Breast epithelium (tissue), 3 donors: Measurements from ENCODE around the gene GCN1.

Experiments
- POLR2A ChIP-seq: fragments of 450-650 bp; IDR thresholded peaks from one replicate; pipeline ENCODE4 v1.6.1; 2016; ENCODE audit warnings: antibody characterized with exemption, mild to moderate bottlenecking, moderate library complexity
- TF ChIP-seq, protein P1 (sequence below), 3 donors: fragments of 450-650 bp; IDR thresholded peaks; one replicate each; pipeline ENCODE4 v1.5.1; 2016 to 2017; ENCODE audit warnings: antibody characterized with exemption in 3 of 3, mild to moderate bottlenecking in 3 of 3, moderate library complexity in 3 of 3

DNA sequence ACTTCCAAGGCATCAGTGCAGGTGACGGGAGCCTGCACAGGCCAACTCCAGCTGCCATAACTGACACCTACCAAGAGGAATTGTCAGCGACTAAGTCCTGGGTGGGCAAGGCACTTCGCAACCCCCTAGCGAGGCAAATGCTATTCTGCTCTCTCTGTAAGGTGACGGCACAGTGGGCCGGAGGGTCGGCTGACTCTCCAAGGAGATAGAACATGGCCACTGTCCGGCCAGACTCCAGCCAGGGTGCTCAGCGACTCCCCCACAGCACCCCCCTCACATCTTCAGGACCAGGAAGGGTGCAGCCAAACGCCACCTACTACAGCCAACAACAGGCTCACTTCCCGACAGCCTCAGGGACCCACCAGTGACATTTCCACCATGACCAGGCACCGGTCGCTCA is 91.1 kb downstream of the GCN1 start:
- TF ChIP-seq, protein P1, sequence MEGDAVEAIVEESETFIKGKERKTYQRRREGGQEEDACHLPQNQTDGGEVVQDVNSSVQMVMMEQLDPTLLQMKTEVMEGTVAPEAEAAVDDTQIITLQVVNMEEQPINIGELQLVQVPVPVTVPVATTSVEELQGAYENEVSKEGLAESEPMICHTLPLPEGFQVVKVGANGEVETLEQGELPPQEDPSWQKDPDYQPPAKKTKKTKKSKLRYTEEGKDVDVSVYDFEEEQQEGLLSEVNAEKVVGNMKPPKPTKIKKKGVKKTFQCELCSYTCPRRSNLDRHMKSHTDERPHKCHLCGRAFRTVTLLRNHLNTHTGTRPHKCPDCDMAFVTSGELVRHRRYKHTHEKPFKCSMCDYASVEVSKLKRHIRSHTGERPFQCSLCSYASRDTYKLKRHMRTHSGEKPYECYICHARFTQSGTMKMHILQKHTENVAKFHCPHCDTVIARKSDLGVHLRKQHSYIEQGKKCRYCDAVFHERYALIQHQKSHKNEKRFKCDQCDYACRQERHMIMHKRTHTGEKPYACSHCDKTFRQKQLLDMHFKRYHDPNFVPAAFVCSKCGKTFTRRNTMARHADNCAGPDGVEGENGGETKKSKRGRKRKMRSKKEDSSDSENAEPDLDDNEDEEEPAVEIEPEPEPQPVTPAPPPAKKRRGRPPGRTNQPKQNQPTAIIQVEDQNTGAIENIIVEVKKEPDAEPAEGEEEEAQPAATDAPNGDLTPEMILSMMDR (IDR thresholded peaks at IDR 0.05) = no peak
- TF ChIP-seq POLR2A = no peak
